GM12878 (cell line): Measurements from ENCODE around the gene CFAP20. TPM values are rescaled to one million over a fixed set of nuclear protein-coding genes. Genes with fewer than 3 reads are reported as not detected.

Experiments
- ATAC-seq: fragments of 200-7000 bp; cut with Tn5 transposase; 3 replicates; pipeline ENCODE4 v1.9.1; 2020; ENCODE audit warnings: mild to moderate bottlenecking, moderate library complexity
- BruUV-seq: library from RNA; stranded (reverse); fragments of 400-500 nt; replicated peaks from 2 replicates; lab custom pipeline; 2021; lab: Mats Ljungman, UMichigan
- CTCF ChIA-PET: fragments of 300-600 bp; sonication (Branson Sonifier 250); formaldehyde crosslinking; extraction: SDS; loops from one replicate; lab custom pipeline; 2021; ENCODE audit warnings: inconsistent platforms; lab: Yijun Ruan, JAX
- POLR2A ChIA-PET: fragments of 350-600 bp; formaldehyde crosslinking; extraction: SDS; loops from one replicate; lab custom pipeline; 2021; ENCODE audit warnings: inconsistent platforms; lab: Charles Lee
- RAD21 ChIA-PET: fragments of 300-600 bp; sonication (Branson Sonifier 250); formaldehyde crosslinking; loops from one replicate; lab custom pipeline; 2023; ENCODE audit warnings: antibody characterized with exemption; ENCODE audit not compliant: unreplicated experiment; lab: Charles Lee
- SMC1A ChIA-PET: fragments of 300-600 bp; sonication (Branson Sonifier 250); formaldehyde crosslinking; loops from one replicate; lab custom pipeline; 2023; ENCODE audit not compliant: unreplicated experiment, uncharacterized antibody; lab: Charles Lee
- DNase-seq: peaks from one replicate; pipeline ENCODE4 v3.0.0-alpha.2; 2011; ENCODE audit warnings: low read depth, low spot score
- FAIRE-seq: peaks from 3 replicates; lab custom pipeline; 2011; peaks lifted over from hg19 to GRCh38; lab: Jason Lieb, UNC
- H2AFZ ChIP-seq: 2 replicates; pipeline ENCODE4 v1.6.0; 2011; ENCODE audit warnings: low read depth, low read length, control low read depth; ENCODE audit not compliant: control insufficient read depth
- H3K27ac ChIP-seq: 2 replicates; pipeline ENCODE4 v1.5.1; 2011; ENCODE audit warnings: control low read depth; ENCODE audit not compliant: control insufficient read depth, insufficient read depth
- H3K27me3 ChIP-seq, 2 experiments: replicated peaks in 1 of 2; 2 replicates each; pipeline versions ENCODE4 v1.6.0 to v1.6.1; 2011; ENCODE audit warnings: low read length in 1 of 2; ENCODE audit not compliant: control insufficient read depth in 2 of 2, insufficient read depth in 2 of 2
- H3K36me3 ChIP-seq, 2 experiments: 2 replicates each; pipeline ENCODE4 v1.5.1; 2011; ENCODE audit warnings: low read length in 1 of 2; ENCODE audit not compliant: control insufficient read depth in 2 of 2, insufficient read depth in 2 of 2
- H3K4me1 ChIP-seq: 2 replicates; pipeline ENCODE4 v1.6.1; 2011; ENCODE audit warnings: mild to moderate bottlenecking, low read length, moderate library complexity, mixed read lengths; ENCODE audit not compliant: control insufficient read depth, insufficient read depth
- H3K4me2 ChIP-seq: 2 replicates; pipeline ENCODE4 v1.6.0; 2011; ENCODE audit warnings: control low read depth; ENCODE audit not compliant: control insufficient read depth, insufficient read depth
- H3K4me3 ChIP-seq: fragments of 200-600 bp; sonication (generic); 2 replicates; pipeline ENCODE4 v1.5.1; 2016
- H3K79me2 ChIP-seq: 2 replicates; pipeline ENCODE4 v1.6.0; 2011; ENCODE audit warnings: low read length; ENCODE audit not compliant: control insufficient read depth, insufficient read depth
- H3K9ac ChIP-seq: 2 replicates; pipeline ENCODE4 v1.8.0; 2011; ENCODE audit warnings: low read length, control low read depth, mixed read lengths; ENCODE audit not compliant: control insufficient read depth, insufficient read depth
- H3K9me3 ChIP-seq: replicated peaks from 3 replicates; pipeline ENCODE4 v1.5.1; 2011; ENCODE audit warnings: mild to moderate bottlenecking, low read length; ENCODE audit not compliant: control insufficient read depth, insufficient read depth
- H4K20me1 ChIP-seq: 2 replicates; pipeline ENCODE4 v1.6.0; 2011; ENCODE audit not compliant: control insufficient read depth, insufficient read depth
- BACH1 ChIP-seq: fragments of 450-650 bp; IDR thresholded peaks from 2 replicates; pipeline ENCODE4 v1.6.1; 2017; ENCODE audit warnings: mild to moderate bottlenecking, borderline replicate concordance
- CHD2 ChIP-seq: IDR thresholded peaks from 2 replicates; pipeline ENCODE4 v1.6.1; 2011; ENCODE audit warnings: low read depth, low read length, improper control_type of control experiment, borderline replicate concordance
- CREB1 ChIP-seq: IDR thresholded peaks from 2 replicates; pipeline ENCODE4 v1.6.1; 2012; ENCODE audit warnings: low read depth, mild to moderate bottlenecking, inconsistent platforms
- FOS ChIP-seq: IDR thresholded peaks from 3 replicates; pipeline ENCODE4 v1.6.1; 2011; ENCODE audit warnings: borderline replicate concordance; ENCODE audit not compliant: insufficient read length; ENCODE audit errors: extremely low read depth
- HDAC2 ChIP-seq: fragments of 200-600 bp; sonication (generic); IDR thresholded peaks from 2 replicates; pipeline ENCODE4 v1.6.1; 2017
- IKZF1 ChIP-seq: fragments of 450-650 bp; conservative IDR thresholded peaks from 2 replicates; pipeline ENCODE4 v1.6.1; 2017; ENCODE audit warnings: antibody characterized with exemption, mild to moderate bottlenecking
- IKZF2 ChIP-seq, 2 experiments: fragments of 450-650 bp; IDR thresholded peaks; 2 replicates each; pipeline ENCODE4 v1.6.1; 2017; ENCODE audit warnings: mild to moderate bottlenecking in 2 of 2, moderate library complexity in 2 of 2
- KAT2A ChIP-seq: conservative IDR thresholded peaks from 2 replicates; pipeline ENCODE4 v1.6.1; 2011; ENCODE audit warnings: low read depth, low read length; ENCODE audit not compliant: control insufficient read depth
- NFIC ChIP-seq: IDR thresholded peaks from 2 replicates; pipeline ENCODE4 v1.6.1; 2012; ENCODE audit warnings: low read depth, mild to moderate bottlenecking, inconsistent platforms, low read length, moderate library complexity
- NR2C2 ChIP-seq: IDR thresholded peaks from 2 replicates; pipeline ENCODE4 v1.6.1; 2011; ENCODE audit warnings: borderline replicate concordance, low read depth; ENCODE audit not compliant: control insufficient read depth, insufficient read length
- RAD51 ChIP-seq: fragments of 450-650 bp; IDR thresholded peaks from 2 replicates; pipeline ENCODE4 v1.6.1; 2016; ENCODE audit warnings: moderate library complexity, mild to moderate bottlenecking, inconsistent platforms
- RUNX3 ChIP-seq: IDR thresholded peaks from 2 replicates; pipeline ENCODE4 v1.6.1; 2012; ENCODE audit warnings: low read length, inconsistent platforms
- ZNF217 ChIP-seq: fragments of 450-650 bp; IDR thresholded peaks from 2 replicates; pipeline ENCODE4 v1.6.1; 2017; ENCODE audit warnings: antibody characterized with exemption, mild to moderate bottlenecking
- WGBS: methylation state at CpG from one replicate; pipeline ENCODE4 v1.1.6; 2016; ENCODE audit warnings: low lambda C conversion rate; ENCODE audit not compliant: insufficient replicate concordance, insufficient coverage; ENCODE audit errors: missing lambda C conversion rate; 5-methylcytosine and 5-hydroxymethylcytosine counted together
- in situ Hi-C: fragments of 300-500 bp; cut with MboI; formaldehyde crosslinking; loops from 9 replicates; pipeline ENCODE4 v1.14.3; 2018; ENCODE audit warnings: mixed read lengths
- intact Hi-C: fragments of 100-400 bp; cut with micrococcal nuclease; formaldehyde crosslinking; loops from one replicate; pipeline ENCODE4 v1.14.2; 2022; ENCODE audit not compliant: unreplicated experiment
- polyA plus RNA-seq, 11 experiments: library from polyadenylated mRNA; depleted of rRNA in 4 of 11; unstranded in 6 of 11; stranded (reverse) in 5 of 11; fragments of >200 nt; fragmentation: Nextera tagmentation in 4 of 11; fragmentation: Illumina TruSeq in 1 of 11; extraction: Ambion mirVana in 4 of 11; extraction: Trizol in 1 of 11; gene quantifications; 1 replicate in 1 of 11; 2 replicates in 10 of 11; pipeline versions ENCODE4 v1.2.1 to v1.2.3, GENCODE V29; 2011 to 2016; ENCODE audit warnings: inconsistent platforms in 2 of 11, missing spikeins in 2 of 11, low read depth in 1 of 11
- total RNA-seq, 4 experiments: library from RNA; depleted of rRNA in 3 of 4; stranded (reverse); fragments of >200 nt in 3 of 4; fragmentation: Illumina TruSeq in 1 of 4; extraction: Trizol in 1 of 4; gene quantifications; 2 replicates each; pipeline versions ENCODE4 v1.2.1 to v1.2.3, GENCODE V29; 2013 to 2021
- TF ChIP-seq, protein P1 (sequence below): fragments of 450-650 bp; IDR thresholded peaks from 2 replicates; pipeline ENCODE4 v1.6.1; 2017; ENCODE audit warnings: borderline replicate concordance
- TF ChIP-seq, protein P2 (sequence below): fragments of 450-650 bp; IDR thresholded peaks from 2 replicates; pipeline ENCODE4 v1.6.1; 2017; ENCODE audit warnings: antibody characterized with exemption, mild to moderate bottlenecking, moderate library complexity
- TF ChIP-seq, protein P3 (sequence below): IDR thresholded peaks from 2 replicates; pipeline ENCODE4 v1.6.1; 2011; ENCODE audit warnings: mild to moderate bottlenecking, low read depth, low read length, moderate library complexity; ENCODE audit not compliant: insufficient replicate concordance

Gene CFAP20
- total and polyA plus RNA-seq, 10 of the 15 experiments (the other 5 are each of a cell fraction or from before 2014, with no cell fraction given) = 10.9 to 61.7 (median 46.2) TPM

DNA sequence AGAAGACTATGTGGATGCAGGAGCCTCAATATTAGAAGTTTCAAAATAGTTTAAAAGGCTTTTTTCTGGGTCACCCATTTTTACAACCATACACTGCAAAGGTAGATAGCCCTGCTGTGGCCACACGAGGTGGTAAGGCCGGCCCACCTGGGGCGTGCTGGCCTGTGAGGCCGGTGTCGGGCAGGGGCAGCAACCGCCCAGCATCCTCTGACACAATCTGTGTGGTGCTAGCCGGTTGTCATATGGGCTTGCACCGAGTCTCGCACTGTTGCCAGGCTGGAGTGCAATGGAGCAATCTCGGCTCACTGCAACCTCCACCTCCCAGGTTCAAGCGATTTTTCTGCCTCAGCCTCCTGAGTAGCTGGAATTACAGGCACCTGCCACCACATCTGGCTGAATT is 44.0 kb downstream of the CFAP20 start:
- no peak for FAIRE-seq

DNA sequence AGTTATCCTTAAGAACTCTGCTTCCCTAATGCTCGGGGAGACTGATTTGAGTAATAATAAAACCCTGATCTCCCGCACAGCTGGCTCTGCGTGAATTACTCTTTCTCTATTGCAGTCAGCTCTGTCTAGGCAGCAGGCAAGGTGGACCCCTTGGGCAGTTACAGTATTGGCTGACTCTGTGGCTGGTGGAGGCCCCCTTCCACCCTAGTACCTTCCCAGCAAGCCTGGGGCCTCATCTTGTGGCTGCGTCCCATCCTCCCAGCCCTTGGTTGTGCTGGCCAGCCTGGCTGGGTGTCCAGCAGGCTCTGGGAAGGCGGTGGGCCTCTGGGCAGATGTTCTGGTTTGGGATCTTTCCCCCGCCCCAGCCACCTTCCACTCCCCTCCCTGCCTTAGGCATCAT is 44.5 kb downstream of the CFAP20 start:
- SMC1A ChIA-PET = no interaction called here
- Histone ChIP-seq H3K27ac (no peak overlapping the region), H4K20me1 (no peaks in the 10 kb centered on the region), H3K36me3 (no peaks in the 10 kb centered on the region), H3K4me1 (no peaks in the 10 kb centered on the region), H3K79me2 (no peaks in the 10 kb centered on the region), H3K27me3 (no peaks in the 10 kb centered on the region), H3K9ac (no peak overlapping the region), H3K4me3 (no peak overlapping the region), H3K4me2 (no peak overlapping the region), H3K9me3 (no peaks in the 10 kb centered on the region), H2AFZ (no peak overlapping the region)
- POLR2A ChIA-PET = no interaction called here
- in situ Hi-C loops = no loop called here
- no peak for ATAC-seq
- WGBS = 45% methylated on average over 6 of the region's 6 CpGs
- intact Hi-C loops = no loop called here
- RAD21 ChIA-PET = no interaction called here
- FAIRE-seq = no peak
- CTCF ChIA-PET = no interaction called here
- BruUV-seq = no TSS peak
- no peak for DNase-seq
- no peak for TF ChIP-seq CREB1
- no peak for TF ChIP-seq CHD2
- TF ChIP-seq, protein P1, sequence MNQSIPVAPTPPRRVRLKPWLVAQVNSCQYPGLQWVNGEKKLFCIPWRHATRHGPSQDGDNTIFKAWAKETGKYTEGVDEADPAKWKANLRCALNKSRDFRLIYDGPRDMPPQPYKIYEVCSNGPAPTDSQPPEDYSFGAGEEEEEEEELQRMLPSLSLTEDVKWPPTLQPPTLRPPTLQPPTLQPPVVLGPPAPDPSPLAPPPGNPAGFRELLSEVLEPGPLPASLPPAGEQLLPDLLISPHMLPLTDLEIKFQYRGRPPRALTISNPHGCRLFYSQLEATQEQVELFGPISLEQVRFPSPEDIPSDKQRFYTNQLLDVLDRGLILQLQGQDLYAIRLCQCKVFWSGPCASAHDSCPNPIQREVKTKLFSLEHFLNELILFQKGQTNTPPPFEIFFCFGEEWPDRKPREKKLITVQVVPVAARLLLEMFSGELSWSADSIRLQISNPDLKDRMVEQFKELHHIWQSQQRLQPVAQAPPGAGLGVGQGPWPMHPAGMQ = no peak
- no peak for TF ChIP-seq NFIC
- no peak for TF ChIP-seq RUNX3
- TF ChIP-seq FOS = no peak
- no peak for TF ChIP-seq ZNF217
- TF ChIP-seq NR2C2 = no peak
- TF ChIP-seq IKZF2 (IDR thresholded peaks at IDR 0.05) = no peak
- TF ChIP-seq IKZF1 = no peak
- TF ChIP-seq, protein P2, sequence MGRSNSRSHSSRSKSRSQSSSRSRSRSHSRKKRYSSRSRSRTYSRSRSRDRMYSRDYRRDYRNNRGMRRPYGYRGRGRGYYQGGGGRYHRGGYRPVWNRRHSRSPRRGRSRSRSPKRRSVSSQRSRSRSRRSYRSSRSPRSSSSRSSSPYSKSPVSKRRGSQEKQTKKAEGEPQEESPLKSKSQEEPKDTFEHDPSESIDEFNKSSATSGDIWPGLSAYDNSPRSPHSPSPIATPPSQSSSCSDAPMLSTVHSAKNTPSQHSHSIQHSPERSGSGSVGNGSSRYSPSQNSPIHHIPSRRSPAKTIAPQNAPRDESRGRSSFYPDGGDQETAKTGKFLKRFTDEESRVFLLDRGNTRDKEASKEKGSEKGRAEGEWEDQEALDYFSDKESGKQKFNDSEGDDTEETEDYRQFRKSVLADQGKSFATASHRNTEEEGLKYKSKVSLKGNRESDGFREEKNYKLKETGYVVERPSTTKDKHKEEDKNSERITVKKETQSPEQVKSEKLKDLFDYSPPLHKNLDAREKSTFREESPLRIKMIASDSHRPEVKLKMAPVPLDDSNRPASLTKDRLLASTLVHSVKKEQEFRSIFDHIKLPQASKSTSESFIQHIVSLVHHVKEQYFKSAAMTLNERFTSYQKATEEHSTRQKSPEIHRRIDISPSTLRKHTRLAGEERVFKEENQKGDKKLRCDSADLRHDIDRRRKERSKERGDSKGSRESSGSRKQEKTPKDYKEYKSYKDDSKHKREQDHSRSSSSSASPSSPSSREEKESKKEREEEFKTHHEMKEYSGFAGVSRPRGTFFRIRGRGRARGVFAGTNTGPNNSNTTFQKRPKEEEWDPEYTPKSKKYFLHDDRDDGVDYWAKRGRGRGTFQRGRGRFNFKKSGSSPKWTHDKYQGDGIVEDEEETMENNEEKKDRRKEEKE = no peak

More for the DNA sequence above, 44.0 kb downstream of the CFAP20 start:
- in situ Hi-C loops (no loop called here), intact Hi-C loops (no loop called here)
- no peak overlapping the region for H3K9ac ChIP-seq
- TF ChIP-seq BACH1 (no peak), RAD51 (no peak), KAT2A (no peak), HDAC2 (no peak)
- TF ChIP-seq, protein P3, sequence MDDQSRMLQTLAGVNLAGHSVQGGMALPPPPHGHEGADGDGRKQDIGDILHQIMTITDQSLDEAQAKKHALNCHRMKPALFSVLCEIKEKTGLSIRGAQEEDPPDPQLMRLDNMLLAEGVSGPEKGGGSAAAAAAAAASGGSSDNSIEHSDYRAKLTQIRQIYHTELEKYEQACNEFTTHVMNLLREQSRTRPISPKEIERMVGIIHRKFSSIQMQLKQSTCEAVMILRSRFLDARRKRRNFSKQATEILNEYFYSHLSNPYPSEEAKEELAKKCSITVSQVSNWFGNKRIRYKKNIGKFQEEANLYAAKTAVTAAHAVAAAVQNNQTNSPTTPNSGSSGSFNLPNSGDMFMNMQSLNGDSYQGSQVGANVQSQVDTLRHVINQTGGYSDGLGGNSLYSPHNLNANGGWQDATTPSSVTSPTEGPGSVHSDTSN = no peak
- H4K20me1 ChIP-seq = no peaks in the 10 kb centered on the region
- DNase-seq = no peak
- H3K9me3 ChIP-seq = no peaks in the 10 kb centered on the region
- POLR2A ChIA-PET = no interaction called here
- no peaks in the 10 kb centered on the region for H3K4me1 ChIP-seq
- CTCF ChIA-PET = no interaction called here
- ATAC-seq = no peak
- no peaks in the 10 kb centered on the region for H3K36me3 ChIP-seq
- H3K4me2 ChIP-seq = no peak overlapping the region
- RAD21 ChIA-PET = no interaction called here
- H3K79me2 ChIP-seq = no peaks in the 10 kb centered on the region
- no TSS peak for BruUV-seq
- H3K27me3 ChIP-seq = no peaks in the 10 kb centered on the region
- no peak overlapping the region for H2AFZ ChIP-seq
- no peak overlapping the region for H3K4me3 ChIP-seq
- H3K27ac ChIP-seq = no peak overlapping the region
- 44% methylated on average over 11 of the region's 11 CpGs for WGBS
- SMC1A ChIA-PET = no interaction called here
